BJ (cell line): ENCODE data around the gene TBC1D25. TPM values are rescaled to one million over a fixed set of nuclear protein-coding genes. Genes with fewer than 3 reads are reported as not detected.
A peak's percentile ranks its signal among the peaks of the same experiment; 100 is the strongest.

ENCODE experiments used
- CTCF ChIA-PET: fragments of 350-600 bp; formaldehyde crosslinking; extraction: SDS; loops from one replicate; lab custom pipeline; 2021; ENCODE audit warnings: antibody characterized with exemption, inconsistent platforms; lab: Yijun Ruan, JAX
- POLR2A ChIA-PET: fragments of 300-600 bp; sonication (Branson Sonifier 250); formaldehyde crosslinking; extraction: SDS; loops from one replicate; lab custom pipeline; 2021; ENCODE audit warnings: antibody characterized with exemption; lab: Charles Lee
- DNase-seq: peaks from one replicate; pipeline ENCODE4 v3.0.0-alpha.2; 2011; ENCODE audit warnings: low read depth
- H3K27me3 ChIP-seq: 2 replicates; pipeline ENCODE4 v1.6.0; 2011; ENCODE audit warnings: low read length; ENCODE audit not compliant: control insufficient read depth, insufficient read depth
- H3K36me3 ChIP-seq: 2 replicates; pipeline ENCODE4 v1.5.1; 2011; ENCODE audit warnings: low read length; ENCODE audit not compliant: control insufficient read depth, insufficient read depth
- H3K4me3 ChIP-seq: 2 replicates; pipeline ENCODE4 v1.5.1; 2011; ENCODE audit warnings: low read depth, mild to moderate bottlenecking, control low read depth, low read length
- CTCF ChIP-seq: IDR thresholded peaks from 2 replicates; pipeline ENCODE4 v1.5.1; 2011; ENCODE audit warnings: low read depth, mild to moderate bottlenecking, control low read depth, inconsistent platforms, low read length, moderate library complexity; ENCODE audit not compliant: insufficient read depth
- polyA plus RNA-seq: library from polyadenylated mRNA; depleted of rRNA; stranded (reverse); fragments of >200 nt; gene quantifications from 2 replicates; pipeline ENCODE4 v1.2.3, GENCODE V29; 2011

The TBC1D25 gene
- polyA plus RNA-seq, 1 experiment, result 17.8 TPM

DNA sequence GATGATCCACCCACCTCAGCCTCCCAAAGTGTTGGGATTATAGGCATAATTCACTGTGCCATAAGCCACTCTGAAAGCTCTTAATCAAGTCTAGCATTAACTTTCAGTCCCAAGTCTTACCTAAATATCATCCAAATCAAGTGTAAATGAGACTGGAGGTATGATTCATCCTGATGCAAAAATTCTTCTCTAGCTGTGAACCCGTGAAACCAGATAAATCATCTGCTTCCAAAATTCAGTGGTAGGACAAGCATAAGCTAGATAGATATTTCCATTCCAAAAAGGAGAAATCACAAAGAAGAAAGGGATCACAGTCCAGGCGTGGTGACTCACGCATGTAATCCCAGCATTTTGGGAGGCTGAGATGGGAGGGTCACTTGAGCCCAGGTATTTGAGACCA is 8.8 kb upstream of the TBC1D25 start:
- no peak for DNase-seq
- POLR2A ChIA-PET, result no interaction called here

DNA sequence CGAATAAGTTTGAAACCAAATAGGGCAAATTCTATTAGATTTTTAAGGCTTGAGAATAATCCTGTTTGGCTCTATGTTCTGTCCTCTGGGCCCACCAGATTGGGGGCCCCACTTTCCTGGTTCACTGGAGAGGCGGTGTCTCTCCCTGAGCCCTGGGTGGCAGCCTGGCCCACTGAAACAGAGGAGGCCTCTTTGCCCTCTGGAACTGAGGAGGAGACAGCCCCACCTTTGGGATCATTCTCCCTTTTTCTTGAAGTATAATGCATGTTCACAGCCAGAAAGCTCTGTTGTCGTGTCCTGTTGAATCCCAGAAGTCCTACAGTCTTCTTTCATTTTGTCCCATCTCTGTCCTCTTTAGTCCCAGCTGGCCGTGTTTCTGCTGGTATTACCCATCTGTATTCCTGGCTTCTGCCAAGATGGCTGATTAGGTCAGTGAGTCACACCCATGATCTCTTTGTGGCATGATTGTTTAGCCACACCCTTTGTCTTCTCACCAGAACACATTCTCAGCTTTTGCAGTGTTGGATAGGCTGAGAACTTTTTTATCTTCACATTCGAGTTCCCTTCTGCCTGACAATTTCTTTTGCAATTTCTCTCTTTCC is 8.1 kb upstream of the TBC1D25 start:
- ChIA-PET POLR2A (no interaction called here), CTCF (interaction anchor here (1.4 kb wide), 1 partner anchor 8 kb away, joined by 3 read pairs; the partner anchor contains the start of gene TBC1D25)
- no peak overlapping the region for H3K4me3 ChIP-seq
- peaks cover 1% of the 10 kb centered on the region; the same call in 1 of the 2 replicates for H3K36me3 ChIP-seq
- TF ChIP-seq CTCF, result no peak
- H3K27me3 ChIP-seq, result no peaks in the 10 kb centered on the region
- peak; percentile 34 for DNase-seq

More for the DNA sequence above, 8.8 kb upstream of the TBC1D25 start:
- CTCF ChIA-PET, result interaction anchor here (1.4 kb wide), 1 partner anchor 9 kb away, joined by 3 read pairs; the partner anchor contains the start of gene TBC1D25
- peaks cover 1% of the 10 kb centered on the region; the same call in 1 of the 2 replicates for H3K36me3 ChIP-seq
- H3K27me3 ChIP-seq, result no peaks in the 10 kb centered on the region
- no peak overlapping the region for H3K4me3 ChIP-seq
- no peak for TF ChIP-seq CTCF

- TF ChIP-seq CTCF, result no peak
- Histone ChIP-seq H3K36me3 (peaks cover 1% of the 10 kb centered on the region; the same call in 1 of the 2 replicates), H3K27me3 (no peaks in the 10 kb centered on the region), H3K4me3 (no peak overlapping the region)
- CTCF ChIA-PET, result no interaction called here
- POLR2A ChIA-PET, result no interaction called here
- no peak for DNase-seq
Observed at GRCh38 chrX:48532161-48532560, 7.4 kb upstream of the TBC1D25 start.

GRCh38 chrX:48533165-48533564 is 6.3 kb upstream of the TBC1D25 start:
- POLR2A ChIA-PET, result no interaction called here

More at GRCh38 chrX:48533165-48533564, 6.3 kb upstream of the TBC1D25 start:
- Histone ChIP-seq H3K36me3 (peaks cover 1% of the 10 kb centered on the region; the same call in 1 of the 2 replicates), H3K4me3 (no peak overlapping the region), H3K27me3 (no peaks in the 10 kb centered on the region)
- no peak for TF ChIP-seq CTCF
- no peak for DNase-seq
- CTCF ChIA-PET, result no interaction called here
